Uterus (tissue), 4 donors: ENCODE results near the gene ACTR5. TPM values are rescaled to one million over a fixed set of nuclear protein-coding genes. Genes with fewer than 3 reads are reported as not detected.

Source experiments
- DNase-seq, 2 donors: peaks; one replicate each; pipeline ENCODE4 v3.0.0-alpha.2; 2019 to 2020
- H3K27ac ChIP-seq, 2 donors: fragments of 200-600 bp; sonication (generic); 1 replicate in 1 of 2; 2 replicates in 1 of 2; pipeline ENCODE4 v1.5.1; 2016 to 2018
- H3K27me3 ChIP-seq, 2 donors: fragments of 200-600 bp; sonication (generic); one replicate each; pipeline ENCODE4 v1.5.1; 2018 to 2019; ENCODE audit warnings: control low read depth in 1 of 2
- H3K36me3 ChIP-seq, 2 donors: fragments of 200-600 bp; sonication (generic); one replicate each; pipeline ENCODE4 v1.5.1; 2019; ENCODE audit warnings: control low read depth in 1 of 2
- H3K4me1 ChIP-seq, 2 donors: fragments of 200-600 bp; sonication (generic); one replicate each; pipeline ENCODE4 v1.5.1; 2018 to 2019; ENCODE audit warnings: control low read depth in 1 of 2
- H3K4me3 ChIP-seq, 2 donors: fragments of 200-600 bp; sonication (generic); 1 replicate in 1 of 2; 2 replicates in 1 of 2; pipeline ENCODE4 v1.5.1; 2018 to 2019; ENCODE audit warnings: mild to moderate bottlenecking in 1 of 2
- H3K9me3 ChIP-seq, 2 donors: fragments of 200-600 bp; sonication (generic); one replicate each; pipeline ENCODE4 v1.5.1; 2019; ENCODE audit warnings: control low read depth in 1 of 2
- POLR2A ChIP-seq, 2 donors: fragments of 450-650 bp; IDR thresholded peaks; one replicate each; pipeline ENCODE4 v1.6.1; 2016; ENCODE audit warnings: antibody characterized with exemption in 2 of 2, mild to moderate bottlenecking in 1 of 2, moderate library complexity in 1 of 2
- intact Hi-C: fragments of 100-400 bp; cut with DNase I; formaldehyde crosslinking; loops from one replicate; pipeline ENCODE4 v1.15.1; 2023; ENCODE audit warnings: low total_unique reads
- total RNA-seq, 4 donors: library from RNA; depleted of rRNA in 3 of 4; stranded (reverse); fragments of >200 nt in 3 of 4; gene quantifications; one replicate each; pipeline versions ENCODE4 v1.1.0 to v1.2.4, GENCODE V29; 2014 to 2023
- TF ChIP-seq, protein P1 (sequence below), 4 experiments: fragments of 200-600 bp in 2 of 4; fragments of 450-650 bp in 2 of 4; sonication (generic) in 2 of 4; IDR thresholded peaks; one replicate each; pipeline ENCODE4 v1.5.1; 2016 to 2019; ENCODE audit warnings: antibody characterized with exemption in 4 of 4, mild to moderate bottlenecking in 2 of 4, moderate library complexity in 1 of 4
- donor health status: DM: yes; HTN: yes; CAD: no.

Gene ACTR5
- total RNA-seq, 4 donors from 2014 or later: 3.8 to 12.4 (median 11.7) TPM

- Histone ChIP-seq H3K4me3 (no peak overlapping the region), H3K4me1 (no peaks in the 10 kb centered on the region), H3K27me3 (peaks cover 25 to 63% of the 10 kb centered on the region in 2 donors), H3K36me3 (no peaks in the 10 kb centered on the region), H3K27ac (no peak overlapping the region), H3K9me3 (no peaks in the 10 kb centered on the region)
- no peak for TF ChIP-seq POLR2A (IDR thresholded peaks at IDR 0.05)
- TF ChIP-seq, protein P1, sequence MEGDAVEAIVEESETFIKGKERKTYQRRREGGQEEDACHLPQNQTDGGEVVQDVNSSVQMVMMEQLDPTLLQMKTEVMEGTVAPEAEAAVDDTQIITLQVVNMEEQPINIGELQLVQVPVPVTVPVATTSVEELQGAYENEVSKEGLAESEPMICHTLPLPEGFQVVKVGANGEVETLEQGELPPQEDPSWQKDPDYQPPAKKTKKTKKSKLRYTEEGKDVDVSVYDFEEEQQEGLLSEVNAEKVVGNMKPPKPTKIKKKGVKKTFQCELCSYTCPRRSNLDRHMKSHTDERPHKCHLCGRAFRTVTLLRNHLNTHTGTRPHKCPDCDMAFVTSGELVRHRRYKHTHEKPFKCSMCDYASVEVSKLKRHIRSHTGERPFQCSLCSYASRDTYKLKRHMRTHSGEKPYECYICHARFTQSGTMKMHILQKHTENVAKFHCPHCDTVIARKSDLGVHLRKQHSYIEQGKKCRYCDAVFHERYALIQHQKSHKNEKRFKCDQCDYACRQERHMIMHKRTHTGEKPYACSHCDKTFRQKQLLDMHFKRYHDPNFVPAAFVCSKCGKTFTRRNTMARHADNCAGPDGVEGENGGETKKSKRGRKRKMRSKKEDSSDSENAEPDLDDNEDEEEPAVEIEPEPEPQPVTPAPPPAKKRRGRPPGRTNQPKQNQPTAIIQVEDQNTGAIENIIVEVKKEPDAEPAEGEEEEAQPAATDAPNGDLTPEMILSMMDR (IDR thresholded peaks at IDR 0.05): no peak
- no peak for DNase-seq
- intact Hi-C loops: loop anchor here (10.0 kb wide), 1 partner anchor 87 kb away; no protein-coding TSS in a partner anchor
These were observed 16.5 kb upstream of the ACTR5 start for GRCh38 chr20:38731738-38732113.

GRCh38 chr20:38732981-38733380 lies 15.3 kb upstream of the ACTR5 start:
- Histone ChIP-seq H3K27me3 (peaks cover 23 to 51% of the 10 kb centered on the region in 2 donors), H3K4me3 (no peak overlapping the region), H3K4me1 (no peaks in the 10 kb centered on the region), H3K9me3 (no peaks in the 10 kb centered on the region), H3K27ac (no peak overlapping the region), H3K36me3 (no peaks in the 10 kb centered on the region)
- DNase-seq: no peak
- no peak for TF ChIP-seq POLR2A (IDR thresholded peaks at IDR 0.05)
- TF ChIP-seq, protein P1 (IDR thresholded peaks at IDR 0.05): no peak
- intact Hi-C loops: loop anchor here (10.0 kb wide), 1 partner anchor 88 kb away; no protein-coding TSS in a partner anchor

- H3K36me3 ChIP-seq: no peaks in the 10 kb centered on the region
- TF ChIP-seq, protein P1 (IDR thresholded peaks at IDR 0.05): no peak
- TF ChIP-seq POLR2A (IDR thresholded peaks at IDR 0.05): no peak
- H3K4me1 ChIP-seq: no peaks in the 10 kb centered on the region
- H3K4me3 ChIP-seq: no peak overlapping the region
- intact Hi-C loops: loop anchor here (10.0 kb wide), 1 partner anchor 90 kb away; no protein-coding TSS in a partner anchor
- peaks cover 14 to 30% of the 10 kb centered on the region in 2 donors for H3K27me3 ChIP-seq
- no peak for DNase-seq
- no peak overlapping the region for H3K27ac ChIP-seq
- H3K9me3 ChIP-seq: no peaks in the 10 kb centered on the region
These were observed 13.1 kb upstream of the ACTR5 start for GRCh38 chr20:38735172-38735571.

GRCh38 chr20:38737887-38738286 lies 10.4 kb upstream of the ACTR5 start:
- no peaks in the 10 kb centered on the region for H3K9me3 ChIP-seq
- H3K36me3 ChIP-seq: no peaks in the 10 kb centered on the region
- no peak for DNase-seq
- H3K27ac ChIP-seq: no peak overlapping the region
- H3K4me1 ChIP-seq: no peaks in the 10 kb centered on the region
- H3K4me3 ChIP-seq: no peak overlapping the region
- peaks cover 3% of the 10 kb centered on the region in 2 donors for H3K27me3 ChIP-seq
- TF ChIP-seq POLR2A (IDR thresholded peaks at IDR 0.05): no peak
- TF ChIP-seq, protein P1 (IDR thresholded peaks at IDR 0.05): no peak
- intact Hi-C loops: loop anchor here (10.0 kb wide), 1 partner anchor 93 kb away; no protein-coding TSS in a partner anchor

DNA sequence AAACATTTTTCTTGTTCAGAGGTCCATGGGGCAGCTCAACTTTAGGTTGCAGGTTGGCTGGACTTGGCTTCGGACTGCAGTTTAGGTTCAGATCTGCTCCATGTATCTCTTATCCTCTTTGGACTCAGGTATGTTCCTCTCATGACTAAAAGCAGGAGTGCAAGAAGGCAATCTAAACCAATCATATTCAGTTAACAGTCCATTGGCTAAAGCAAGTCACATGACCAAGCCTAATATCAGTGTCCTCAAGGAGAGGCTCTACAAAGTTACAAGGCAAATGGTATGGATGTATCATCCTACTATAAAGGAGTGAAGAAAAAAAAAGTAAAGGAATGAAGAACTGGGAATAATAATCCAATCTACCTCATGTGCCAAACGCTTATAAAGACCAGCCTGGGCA lies 2.5 kb upstream of the ACTR5 start:
- intact Hi-C loops: no loop called here
- Histone ChIP-seq H3K27ac (no peak overlapping the region), H3K4me1 (peaks cover 0 to 4% of the 10 kb centered on the region in 2 donors), H3K9me3 (no peaks in the 10 kb centered on the region), H3K4me3 (no peak overlapping the region), H3K36me3 (no peaks in the 10 kb centered on the region), H3K27me3 (no peaks in the 10 kb centered on the region)
- TF ChIP-seq, protein P1 (IDR thresholded peaks at IDR 0.05): no peak
- no peak for TF ChIP-seq POLR2A (IDR thresholded peaks at IDR 0.05)
- DNase-seq: no peak
